Keratinocyte (primary cell): ENCODE results near the gene USP38. TPM values are rescaled to one million over a fixed set of nuclear protein-coding genes. Genes with fewer than 3 reads are reported as not detected.

ENCODE experiments used
- DNase-seq: peaks from one replicate; pipeline ENCODE4 v3.0.0-alpha.2; 2011; ENCODE audit warnings: low read depth, missing footprints, low spot score
- FAIRE-seq: peaks from 2 replicates; lab custom pipeline; 2011; peaks lifted over from hg19 to GRCh38; lab: Jason Lieb, UNC
- H2AFZ ChIP-seq: 2 replicates; pipeline ENCODE4 v1.6.0; 2012; ENCODE audit warnings: low read length, control low read depth, inconsistent platforms; ENCODE audit not compliant: control insufficient read depth
- H3K27ac ChIP-seq: 2 replicates; pipeline ENCODE4 v1.5.1; 2011; ENCODE audit warnings: low read length; ENCODE audit not compliant: control insufficient read depth, insufficient read depth
- H3K27me3 ChIP-seq: 3 replicates; pipeline ENCODE4 v1.6.0; 2011; ENCODE audit warnings: low read length; ENCODE audit not compliant: control insufficient read depth, insufficient read depth; ENCODE audit errors: extremely low read depth
- H3K36me3 ChIP-seq, 2 experiments: 2 replicates in 1 of 2; 3 replicates in 1 of 2; pipeline ENCODE4 v1.5.1; 2011; ENCODE audit warnings: low read length in 2 of 2, mild to moderate bottlenecking in 1 of 2; ENCODE audit not compliant: control insufficient read depth in 2 of 2, insufficient read depth in 2 of 2; ENCODE audit errors: extremely low read depth in 1 of 2
- H3K4me1 ChIP-seq: 3 replicates; pipeline ENCODE4 v1.5.1; 2011; ENCODE audit warnings: low read length; ENCODE audit not compliant: control insufficient read depth, insufficient read depth; ENCODE audit errors: extremely low read depth
- H3K4me2 ChIP-seq: 3 replicates; pipeline ENCODE4 v1.6.0; 2011; ENCODE audit warnings: low read depth, low read length; ENCODE audit not compliant: control insufficient read depth, insufficient read depth; ENCODE audit errors: extremely low read depth
- H3K4me3 ChIP-seq, 3 experiments: fragments of 200-600 bp in 1 of 3; sonication (generic) in 1 of 3; 2 replicates in 2 of 3; 3 replicates in 1 of 3; pipeline ENCODE4 v1.5.1; 2011 to 2016; ENCODE audit warnings: low read length in 3 of 3, mild to moderate bottlenecking in 3 of 3, control low read depth in 2 of 3, inconsistent platforms in 1 of 3, low read depth in 1 of 3, mixed read lengths in 1 of 3, mixed run types in 1 of 3, moderate library complexity in 1 of 3; ENCODE audit not compliant: control insufficient read depth in 2 of 3, insufficient read depth in 2 of 3; ENCODE audit errors: extremely low read depth in 1 of 3
- H3K79me2 ChIP-seq: 2 replicates; pipeline ENCODE4 v1.6.0; 2012; ENCODE audit warnings: low read length; ENCODE audit not compliant: control insufficient read depth, insufficient read depth
- H3K9ac ChIP-seq: 3 replicates; pipeline ENCODE4 v1.6.0; 2011; ENCODE audit warnings: low read length; ENCODE audit not compliant: control insufficient read depth, insufficient read depth; ENCODE audit errors: extremely low read depth
- H3K9me1 ChIP-seq: 3 replicates; pipeline ENCODE4 v1.6.0; 2011; ENCODE audit warnings: low read length; ENCODE audit not compliant: control insufficient read depth, insufficient read depth; ENCODE audit errors: extremely low read depth
- H3K9me3 ChIP-seq: 2 replicates; pipeline ENCODE4 v1.5.1; 2012; ENCODE audit warnings: low read depth, low read length; ENCODE audit not compliant: control insufficient read depth
- H4K20me1 ChIP-seq: 3 replicates; pipeline ENCODE4 v1.6.0; 2011; ENCODE audit warnings: low read length; ENCODE audit not compliant: control insufficient read depth, insufficient read depth; ENCODE audit errors: extremely low read depth
- EZH2 ChIP-seq: IDR thresholded peaks from one replicate; pipeline ENCODE4 v1.6.1; 2012; ENCODE audit warnings: inconsistent platforms, mild to moderate bottlenecking, low read length, moderate library complexity
- dilution Hi-C: fragments of 300-500 bp; cut with MboI; formaldehyde crosslinking; loops from one replicate; pipeline ENCODE4 v1.7.0; 2020; ENCODE audit warnings: low sequenced_read_pairs; ENCODE audit not compliant: extremely low pct_ligation_motif_present
- polyA plus RNA-seq, 5 experiments: library from polyadenylated mRNA; depleted of rRNA in 3 of 5; stranded (reverse) in 3 of 5; stranded (forward) in 1 of 5; unstranded in 1 of 5; fragments of >200 nt; gene quantifications; 1 replicate in 1 of 5; 2 replicates in 3 of 5; 3 replicates in 1 of 5; pipeline versions ENCODE4 v1.2.1 to v1.2.3, GENCODE V29; 2011 to 2012; ENCODE audit warnings: missing spikeins in 2 of 5, low read depth in 1 of 5, low replicate concordance in 1 of 5
- TF ChIP-seq, protein P1 (sequence below), 3 experiments: IDR thresholded peaks in 1 of 3; conservative IDR thresholded peaks in 1 of 3; optimal IDR thresholded peaks in 1 of 3; 2 replicates in 2 of 3; 3 replicates in 1 of 3; pipeline versions ENCODE3 to v1.5.1; 2011; ENCODE audit warnings: low read length in 3 of 3, mild to moderate bottlenecking in 3 of 3, moderate library complexity in 2 of 3, control low read depth in 1 of 3, inconsistent platforms in 1 of 3; ENCODE audit not compliant: insufficient read depth in 2 of 3; ENCODE audit errors: extremely low read depth in 1 of 3

USP38 gene
- polyA plus RNA-seq, 1 donor (not counting 4 experiments of a cell fraction or from before 2014, with no cell fraction given), result 12.8 TPM

DNA sequence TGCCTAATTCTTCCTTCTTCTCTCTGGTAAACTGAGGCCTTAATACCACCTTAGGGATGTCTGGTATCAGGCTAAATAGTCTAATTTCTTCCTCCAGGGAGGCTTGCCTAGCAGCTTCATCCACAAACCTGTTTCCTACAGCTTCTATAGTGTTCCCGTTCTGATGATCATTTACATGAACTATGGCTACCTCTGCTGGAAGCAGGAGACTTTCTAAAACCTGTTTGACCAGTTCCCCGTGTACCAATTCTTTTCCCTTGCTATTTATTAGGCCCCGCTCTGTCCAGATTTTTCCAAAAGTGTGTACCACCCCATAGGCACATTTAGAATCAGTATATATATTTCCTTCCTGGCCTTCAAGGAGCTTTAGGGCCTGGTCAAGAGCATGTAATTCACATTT lies 5.8 kb upstream of the USP38 start:
- TF ChIP-seq EZH2, result no peak
- TF ChIP-seq, protein P1, sequence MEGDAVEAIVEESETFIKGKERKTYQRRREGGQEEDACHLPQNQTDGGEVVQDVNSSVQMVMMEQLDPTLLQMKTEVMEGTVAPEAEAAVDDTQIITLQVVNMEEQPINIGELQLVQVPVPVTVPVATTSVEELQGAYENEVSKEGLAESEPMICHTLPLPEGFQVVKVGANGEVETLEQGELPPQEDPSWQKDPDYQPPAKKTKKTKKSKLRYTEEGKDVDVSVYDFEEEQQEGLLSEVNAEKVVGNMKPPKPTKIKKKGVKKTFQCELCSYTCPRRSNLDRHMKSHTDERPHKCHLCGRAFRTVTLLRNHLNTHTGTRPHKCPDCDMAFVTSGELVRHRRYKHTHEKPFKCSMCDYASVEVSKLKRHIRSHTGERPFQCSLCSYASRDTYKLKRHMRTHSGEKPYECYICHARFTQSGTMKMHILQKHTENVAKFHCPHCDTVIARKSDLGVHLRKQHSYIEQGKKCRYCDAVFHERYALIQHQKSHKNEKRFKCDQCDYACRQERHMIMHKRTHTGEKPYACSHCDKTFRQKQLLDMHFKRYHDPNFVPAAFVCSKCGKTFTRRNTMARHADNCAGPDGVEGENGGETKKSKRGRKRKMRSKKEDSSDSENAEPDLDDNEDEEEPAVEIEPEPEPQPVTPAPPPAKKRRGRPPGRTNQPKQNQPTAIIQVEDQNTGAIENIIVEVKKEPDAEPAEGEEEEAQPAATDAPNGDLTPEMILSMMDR (optimal IDR thresholded peaks at IDR 0.05 in 1 of 3, IDR thresholded peaks at IDR 0.05 in 1 of 3, conservative IDR thresholded peaks at IDR 0.05 in 1 of 3; ENCODE audit: extremely low read depth in 1 of 3, insufficient read depth in 2 of 3, low read length in 3 of 3), result no peak
- Histone ChIP-seq H4K20me1 (no peaks in the 10 kb centered on the region), H3K4me3 (no peak overlapping the region), H3K9me3 (no peaks in the 10 kb centered on the region), H3K27ac (no peak overlapping the region), H3K79me2 (no peaks in the 10 kb centered on the region), H3K9me1 (no peaks in the 10 kb centered on the region), H3K4me2 (no peak overlapping the region), H3K4me1 (peaks cover 5% of the 10 kb centered on the region), H2AFZ (no peak overlapping the region), H3K36me3 (no peaks in the 10 kb centered on the region), H3K9ac (no peak overlapping the region), H3K27me3 (no peaks in the 10 kb centered on the region)
- DNase-seq (no peak), FAIRE-seq (peak; percentile 5)
- dilution Hi-C loops, result no loop called here

DNA sequence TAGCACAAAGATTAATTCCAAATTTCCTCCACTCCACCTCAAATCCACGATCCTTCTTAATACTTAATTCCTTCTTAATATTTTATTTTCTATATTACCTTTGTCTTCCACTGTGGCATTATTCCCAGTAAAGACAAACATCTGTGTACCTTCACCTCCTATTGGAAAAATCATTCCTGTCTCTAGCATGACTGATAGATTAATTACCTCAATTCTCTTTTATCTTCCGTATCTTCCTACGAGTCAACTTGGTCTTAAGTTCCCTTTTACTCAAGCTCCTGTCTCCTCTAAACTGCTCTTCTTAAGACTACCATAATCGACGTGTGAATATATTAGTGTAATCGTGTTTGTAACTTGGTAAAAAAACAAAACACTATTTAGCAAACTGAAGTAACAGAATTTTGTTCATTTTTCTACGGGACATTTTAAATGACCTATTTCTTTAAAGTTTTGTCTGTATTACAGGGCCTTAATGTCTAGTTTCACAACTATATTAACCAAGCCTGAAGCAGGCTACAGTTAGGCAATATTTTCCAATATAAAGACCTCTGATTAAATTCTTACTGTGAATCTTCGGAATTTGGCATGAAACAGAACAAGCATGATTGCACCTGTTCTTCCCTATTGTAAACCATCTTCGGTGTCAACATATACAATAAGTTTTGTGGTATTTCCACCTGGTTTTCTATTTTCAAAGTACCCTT lies 1.1 kb upstream of the USP38 start:
- Histone ChIP-seq H3K9ac (peak overlapping the region; percentile 84), H2AFZ (peak overlapping the region; percentile 98), H3K27me3 (no peaks in the 10 kb centered on the region), H3K4me1 (peaks cover 8% of the 10 kb centered on the region), H3K9me3 (no peaks in the 10 kb centered on the region), H3K4me3 (peak overlapping the region; percentile 94 to 97 (median 95)), H4K20me1 (peaks cover 3% of the 10 kb centered on the region), H3K79me2 (peaks cover 36% of the 10 kb centered on the region), H3K27ac (peak overlapping the region; percentile 89), H3K4me2 (peak overlapping the region; percentile 83), H3K36me3 (no peaks in the 10 kb centered on the region), H3K9me1 (no peaks in the 10 kb centered on the region)
- dilution Hi-C loops, result no loop called here
- TF ChIP-seq EZH2, result no peak
- TF ChIP-seq, protein P1 (optimal IDR thresholded peaks at IDR 0.05 in 1 of 3, IDR thresholded peaks at IDR 0.05 in 1 of 3, conservative IDR thresholded peaks at IDR 0.05 in 1 of 3; ENCODE audit: extremely low read depth in 1 of 3, insufficient read depth in 2 of 3, low read length in 3 of 3), result no peak
- DNase-seq (no peak), FAIRE-seq (no peak)
